ENCODE data around the gene BARD1. TPM values are rescaled to one million over a fixed set of nuclear protein-coding genes. Genes with fewer than 3 reads are reported as not detected.

The BARD1 gene
- total and polyA plus RNA-seq, 2 of the 8 experiments (the other 6 are each of a cell fraction or from before 2014, with no cell fraction given) = 11.1 to 29.8 TPM

DNA sequence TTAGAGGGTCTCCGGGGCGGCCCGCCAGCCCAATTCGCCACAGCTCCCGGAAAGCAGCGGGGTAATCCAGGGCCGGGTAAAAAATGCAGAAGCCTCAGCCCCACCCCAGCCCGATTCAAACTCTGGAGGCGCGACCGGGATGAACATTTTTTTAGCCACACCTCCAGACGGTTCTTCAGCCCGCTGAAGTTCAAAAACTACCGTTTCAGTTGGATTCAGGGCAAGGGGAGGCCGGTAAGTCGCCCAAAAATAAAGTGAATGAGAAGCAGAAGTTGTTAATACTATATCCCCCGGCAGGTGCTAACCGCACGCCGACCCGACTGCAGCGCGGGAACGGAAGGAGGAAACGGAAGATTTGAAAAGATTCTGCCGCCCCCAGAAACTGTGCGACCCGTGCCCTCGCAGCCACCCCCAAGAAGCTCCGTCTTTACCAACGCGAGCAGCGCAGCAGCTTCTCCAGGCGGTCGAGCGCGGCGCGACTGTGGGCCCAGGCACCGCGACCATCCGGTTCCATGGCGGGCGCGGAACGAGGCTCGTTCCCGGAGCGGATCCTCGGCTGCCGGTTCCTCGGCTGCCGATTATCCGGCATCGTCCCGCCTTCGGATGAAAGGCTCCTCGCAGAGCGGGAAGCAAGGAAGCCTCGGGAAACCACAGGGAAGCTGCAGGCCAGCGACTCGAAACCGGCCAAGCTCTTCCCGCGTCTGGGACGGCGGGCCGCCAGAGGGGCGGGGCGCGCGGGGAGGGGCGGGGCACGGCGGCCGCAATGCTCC is at the start of gene BARD1 (continued):
- TF ChIP-seq HDAC2 (IDR thresholded peaks at IDR 0.05; ENCODE audit: borderline replicate concordance in 1 of 2, low read depth in 2 of 2, low read length in 2 of 2) = peak in 1 of 2 experiments; percentile 71; a peak in 1 of 4 replicates
- TF ChIP-seq CREB1 (IDR thresholded peaks at IDR 0.05) = no peak
- TF ChIP-seq PHF8 (conservative IDR thresholded peaks at IDR 0.05; ENCODE audit: low read depth, low read length) = peak; percentile 83
- peak; percentile 50 for TF ChIP-seq TAF1 (IDR thresholded peaks at IDR 0.05; ENCODE audit: low read depth, low read length)
- TF ChIP-seq TBP (IDR thresholded peaks at IDR 0.05; ENCODE audit: low read depth, low read length) = peak; percentile 58
- TF ChIP-seq POLR2A (IDR thresholded peaks at IDR 0.05; ENCODE audit: control extremely low read depth in 1 of 2, low read depth in 2 of 2, low read length in 2 of 2) = peak; percentile 33 to 66
- TF ChIP-seq BACH1 (IDR thresholded peaks at IDR 0.05; ENCODE audit: low read length) = no peak
- TF ChIP-seq EZH2 (IDR thresholded peaks at IDR 0.05; ENCODE audit: low read depth, low read length, severe bottlenecking) = no peak
- peak; percentile 67; the same call in 1 of the 2 replicates for TF ChIP-seq RBBP5 (IDR thresholded peaks at IDR 0.05; ENCODE audit: borderline replicate concordance, low read depth, low read length)
- no peak for TF ChIP-seq SP1 (IDR thresholded peaks at IDR 0.05; ENCODE audit: low read depth, low read length)
- TF ChIP-seq SIN3A (conservative IDR thresholded peaks at IDR 0.05 in 1 of 2, IDR thresholded peaks at IDR 0.05 in 1 of 2; ENCODE audit: low read depth in 1 of 2, low read length in 2 of 2) = peak in 1 of 2 experiments; percentile 7; a peak in 1 of 4 replicates
- TF ChIP-seq, protein P1, sequence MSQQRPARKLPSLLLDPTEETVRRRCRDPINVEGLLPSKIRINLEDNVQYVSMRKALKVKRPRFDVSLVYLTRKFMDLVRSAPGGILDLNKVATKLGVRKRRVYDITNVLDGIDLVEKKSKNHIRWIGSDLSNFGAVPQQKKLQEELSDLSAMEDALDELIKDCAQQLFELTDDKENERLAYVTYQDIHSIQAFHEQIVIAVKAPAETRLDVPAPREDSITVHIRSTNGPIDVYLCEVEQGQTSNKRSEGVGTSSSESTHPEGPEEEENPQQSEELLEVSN (IDR thresholded peaks at IDR 0.05) = 0 out of 2 replicates have a peak, but pooled peaks have one; percentile 22
- no peak for TF ChIP-seq RAD21 (IDR thresholded peaks at IDR 0.05 in 1 of 2, conservative IDR thresholded peaks at IDR 0.05 in 1 of 2; ENCODE audit: low read depth in 2 of 2, low read length in 2 of 2)
